RPMI8226 (cell line): ENCODE data around the gene NRL.

Experiments used
- DNase-seq: peaks from one replicate; pipeline ENCODE4 v3.0.0-alpha.2; 2015

Gene NRL

GRCh38 chr14:24080888-24081738 is 33.6 kb downstream of the NRL start:
- DNase-seq, result peak; percentile 77

- DNase-seq, result no peak
Observed at GRCh38 chr14:24080142-24080530, 34.6 kb downstream of the NRL start.

GRCh38 chr14:24079491-24080141 is 35.1 kb downstream of the NRL start:
- peak; percentile 49 for DNase-seq

GRCh38 chr14:24078146-24078545 is 36.6 kb downstream of the NRL start:
- DNase-seq, result no peak

GRCh38 chr14:24077086-24077485 is 37.7 kb downstream of the NRL start:
- DNase-seq, result no peak

GRCh38 chr14:24076302-24076601 is 38.5 kb downstream of the NRL start:
- DNase-seq, result no peak

GRCh38 chr14:24075485-24076301 is 39.1 kb downstream of the NRL start:
- DNase-seq, result peak; percentile 53

- no peak for DNase-seq
Observed at GRCh38 chr14:24074625-24075484, 39.9 kb downstream of the NRL start.

- no peak for DNase-seq
Observed at GRCh38 chr14:24072881-24073877, 41.6 kb downstream of the NRL start.

GRCh38 chr14:24072436-24072835 is 42.3 kb downstream of the NRL start:
- DNase-seq, result no peak

- no peak for DNase-seq
Observed at GRCh38 chr14:24071836-24072430, 42.8 kb downstream of the NRL start.

- no peak for DNase-seq
Observed at GRCh38 chr14:24071144-24071697, 43.5 kb downstream of the NRL start, which contains the start of gene CPNE6. TSS of gene CPNE6 (plus strand) at chr14:24071562. CDS start at chr14:24072937, 1,375 bp downstream.

- DNase-seq, result no peak
Observed at GRCh38 chr14:24070285-24071143, 44.2 kb downstream of the NRL start.

GRCh38 chr14:24069411-24069735 is 45.4 kb downstream of the NRL start:
- no peak for DNase-seq

GRCh38 chr14:24068711-24069410 is 45.9 kb downstream of the NRL start:
- DNase-seq, result no peak

- no peak for DNase-seq
Observed at GRCh38 chr14:24067133-24068082, 47.3 kb downstream of the NRL start.

- no peak for DNase-seq
Observed at GRCh38 chr14:24066496-24067132, 48.1 kb downstream of the NRL start.
